ENCODE results near the gene SRP9. TPM values are rescaled to one million over a fixed set of nuclear protein-coding genes. Genes with fewer than 3 reads are reported as not detected.

The SRP9 gene
- total and polyA plus RNA-seq, 9 donors, result 151 to 239 (median 187) TPM

GRCh38 chr1:225766967-225767633 lies 10.5 kb upstream of the SRP9 start:
- WGBS, 3 donors, result 3 to 19% (median 5%) methylated on average over 8 of the region's 8 CpGs
- intact Hi-C loops (cut with DNase I), result loop anchor here in 3 of 4 donors (5.0 kb wide), 2 partner anchors 115 to 205 kb away; partner anchors contain the start of gene ENAH (in 3 of the 3)
- peak; percentile 71 to 77 (median 74) for DNase-seq
- peak overlapping the region in 1 of 2 donors; percentile 85 for H3K27ac ChIP-seq
- no peak overlapping the region for H3K4me3 ChIP-seq
- H3K36me3 ChIP-seq, result no peaks in the 10 kb centered on the region
- H3K27me3 ChIP-seq, result no peaks in the 10 kb centered on the region
- H3K4me1 ChIP-seq (ENCODE audit: insufficient read depth), result peaks cover 43% of the 10 kb centered on the region
- TF ChIP-seq POLR2A (IDR thresholded peaks at IDR 0.05) (no peak), EP300 (IDR thresholded peaks at IDR 0.05) (no peak), CTCF (IDR thresholded peaks at IDR 0.05) (no peak)
- no peaks in the 10 kb centered on the region for H3K9me3 ChIP-seq

GRCh38 chr1:225767634-225768540 lies 9.7 kb upstream of the SRP9 start:
- DNase-seq, result peak; percentile 95 to 98 (median 97)
- intact Hi-C loops (cut with DNase I), result loop anchor here in 3 of 4 donors (5.0 kb wide), 2 partner anchors 116 to 206 kb away; partner anchors contain the start of gene ENAH (in 3 of the 3)
- Histone ChIP-seq H3K27me3 (no peaks in the 10 kb centered on the region), H3K27ac (peak overlapping the region in 1 of 2 donors; percentile 85), H3K4me3 (no peak overlapping the region), H3K4me1 (ENCODE audit: insufficient read depth) (peaks cover 41% of the 10 kb centered on the region), H3K36me3 (no peaks in the 10 kb centered on the region), H3K9me3 (no peaks in the 10 kb centered on the region)
- TF ChIP-seq POLR2A (IDR thresholded peaks at IDR 0.05) (no peak), EP300 (IDR thresholded peaks at IDR 0.05) (no peak), CTCF (IDR thresholded peaks at IDR 0.05) (no peak)
- 22 to 38% (median 25%) methylated on average over 16 to 17 of the region's 17 CpGs for WGBS, 3 donors

- intact Hi-C loops (cut with DNase I), result loop anchor here in 3 of 4 donors (5.0 kb wide), 2 partner anchors 117 to 207 kb away; partner anchors contain the start of gene ENAH (in 3 of the 3)
- peaks cover 37% of the 10 kb centered on the region for H3K4me1 ChIP-seq (ENCODE audit: insufficient read depth)
- no peak overlapping the region for H3K4me3 ChIP-seq
- H3K27ac ChIP-seq, result peak overlapping the region in 1 of 2 donors; percentile 85
- TF ChIP-seq CTCF (IDR thresholded peaks at IDR 0.05) (no peak), EP300 (IDR thresholded peaks at IDR 0.05) (no peak), POLR2A (IDR thresholded peaks at IDR 0.05) (no peak)
- DNase-seq, result peak in 4 of 5 donors; percentile 6 to 33 (median 18)
- no peaks in the 10 kb centered on the region for H3K9me3 ChIP-seq
- no peaks in the 10 kb centered on the region for H3K27me3 ChIP-seq
- 86 to 93% (median 88%) methylated on average over 9 of the region's 9 CpGs for WGBS, 3 donors
- H3K36me3 ChIP-seq, result no peaks in the 10 kb centered on the region
These were observed 8.8 kb upstream of the SRP9 start for GRCh38 chr1:225768662-225769426.

- 82 to 88% (median 84%) methylated on average over 5 of the region's 5 CpGs for WGBS, 3 donors
- no peak for TF ChIP-seq POLR2A (IDR thresholded peaks at IDR 0.05)
- no peak for TF ChIP-seq CTCF (IDR thresholded peaks at IDR 0.05)
- no peak for TF ChIP-seq EP300 (IDR thresholded peaks at IDR 0.05)
- intact Hi-C loops (cut with DNase I), result loop anchor here (5.0 to 10.0 kb wide), 9 partner anchors 115 to 292 kb away; partner anchors contain the start of genes ENAH (in 4 of the 4), LEFTY1 (in 1 of the 4) and TMEM63A (in 1 of the 4)
- peak in 1 of 5 donors; percentile 8 for DNase-seq
- Histone ChIP-seq H3K27me3 (no peaks in the 10 kb centered on the region), H3K27ac (no peak overlapping the region), H3K36me3 (no peaks in the 10 kb centered on the region), H3K9me3 (no peaks in the 10 kb centered on the region), H3K4me3 (no peak overlapping the region), H3K4me1 (ENCODE audit: insufficient read depth) (peaks cover 32% of the 10 kb centered on the region)
These were observed 7.9 kb upstream of the SRP9 start for GRCh38 chr1:225769687-225770086.
